ENCODE results near the gene FOXP1.

Gene FOXP1

GRCh38 chr3:71421475-71421819, 162.1 kb downstream of the FOXP1 start:
- DNase-seq, result no peak

GRCh38 chr3:71419369-71419768, 164.2 kb downstream of the FOXP1 start:
- no peak for DNase-seq

GRCh38 chr3:71417791-71418190, 165.7 kb downstream of the FOXP1 start:
- DNase-seq, result no peak

GRCh38 chr3:71416876-71417275, 166.7 kb downstream of the FOXP1 start:
- DNase-seq, result peak; percentile 34

- no peak for DNase-seq
Measured at GRCh38 chr3:71415681-71416122, 167.8 kb downstream of the FOXP1 start.

- no peak for DNase-seq
Measured at GRCh38 chr3:71414189-71414927, 169.2 kb downstream of the FOXP1 start.

- no peak for DNase-seq
Measured at GRCh38 chr3:71413572-71413971, 170.0 kb downstream of the FOXP1 start.

GRCh38 chr3:71409352-71409751, 174.2 kb downstream of the FOXP1 start:
- DNase-seq, result no peak

- DNase-seq, result no peak
Measured at GRCh38 chr3:71408903-71409302, 174.6 kb downstream of the FOXP1 start.

- DNase-seq, result peak; percentile 19
Measured at GRCh38 chr3:71407823-71408222, 175.7 kb downstream of the FOXP1 start.

GRCh38 chr3:71406972-71407810, 176.3 kb downstream of the FOXP1 start:
- peak; percentile 19 for DNase-seq

GRCh38 chr3:71402911-71403310, 180.6 kb downstream of the FOXP1 start:
- DNase-seq, result no peak

GRCh38 chr3:71402280-71402679, 181.2 kb downstream of the FOXP1 start:
- DNase-seq, result no peak

GRCh38 chr3:71401695-71402231, 181.8 kb downstream of the FOXP1 start:
- DNase-seq, result peak; percentile 49

- DNase-seq, result no peak
Measured at GRCh38 chr3:71400986-71401451, 182.5 kb downstream of the FOXP1 start.

GRCh38 chr3:71399478-71399877, 184.1 kb downstream of the FOXP1 start:
- DNase-seq, result no peak

GRCh38 chr3:71398157-71398836, 185.2 kb downstream of the FOXP1 start:
- DNase-seq, result no peak

- no peak for DNase-seq
Measured at GRCh38 chr3:71397726-71398125, 185.8 kb downstream of the FOXP1 start.

- DNase-seq, result peak; percentile 45
Measured at GRCh38 chr3:71397046-71397445, 186.5 kb downstream of the FOXP1 start.

- DNase-seq, result no peak
Measured at GRCh38 chr3:71395927-71396695, 187.4 kb downstream of the FOXP1 start.

GRCh38 chr3:71395470-71395869, 188.1 kb downstream of the FOXP1 start:
- DNase-seq, result no peak

- no peak for DNase-seq
Measured at GRCh38 chr3:71393745-71394144, 189.8 kb downstream of the FOXP1 start.
